Stimulated activated CD4-positive, alpha-beta T cell treated with anti-CD3 and anti-CD28 coated beads, TNF-alpha, amount 100 ng/mL, for 48 hours (primary cell): Measurements from ENCODE around the gene VSIG10L.

Source experiments
- DNase-seq, 3 donors: peaks; one replicate each; pipeline ENCODE4 v3.0.0-alpha.2; 2020; ENCODE audit warnings: low read depth in 3 of 3

Gene VSIG10L

DNA sequence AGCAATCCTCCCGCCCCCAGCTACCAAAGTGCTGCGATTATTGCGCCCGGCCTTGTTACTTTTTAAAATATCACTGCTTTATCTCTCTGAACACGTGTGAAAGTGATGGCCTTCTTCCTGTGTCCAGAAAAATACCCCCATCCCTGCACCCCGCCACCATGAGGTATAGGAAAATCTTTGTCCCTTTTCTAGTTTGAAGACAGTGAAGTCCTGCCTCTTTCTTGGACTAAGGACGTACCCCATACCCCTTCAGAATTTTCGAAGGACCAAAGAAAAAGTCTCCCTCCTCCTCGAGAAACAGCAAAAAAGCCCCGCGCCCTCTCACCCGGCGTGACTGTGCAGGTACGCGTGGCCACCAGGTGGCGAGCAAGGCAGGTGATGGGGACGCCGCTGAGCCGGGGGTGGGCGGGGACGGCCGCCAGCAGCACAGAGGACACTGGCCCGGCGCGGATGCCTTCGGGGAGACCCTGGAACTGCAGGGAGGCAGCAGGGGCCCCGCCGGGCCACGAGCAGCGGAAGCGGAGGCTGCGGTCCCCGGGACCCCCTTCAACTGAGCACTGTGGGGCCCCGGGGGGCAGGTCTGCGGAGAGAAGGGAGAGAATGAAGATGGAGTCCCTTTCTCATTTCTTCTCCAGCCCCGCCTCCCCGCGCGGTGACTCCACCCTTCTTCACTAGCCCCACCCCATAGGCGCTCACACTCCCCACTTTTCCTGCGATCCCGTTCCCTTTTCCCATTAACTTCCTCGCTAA lies 3.2 kb downstream of the VSIG10L start:
- peak; percentile 79 to 92 (median 81) for DNase-seq

DNA sequence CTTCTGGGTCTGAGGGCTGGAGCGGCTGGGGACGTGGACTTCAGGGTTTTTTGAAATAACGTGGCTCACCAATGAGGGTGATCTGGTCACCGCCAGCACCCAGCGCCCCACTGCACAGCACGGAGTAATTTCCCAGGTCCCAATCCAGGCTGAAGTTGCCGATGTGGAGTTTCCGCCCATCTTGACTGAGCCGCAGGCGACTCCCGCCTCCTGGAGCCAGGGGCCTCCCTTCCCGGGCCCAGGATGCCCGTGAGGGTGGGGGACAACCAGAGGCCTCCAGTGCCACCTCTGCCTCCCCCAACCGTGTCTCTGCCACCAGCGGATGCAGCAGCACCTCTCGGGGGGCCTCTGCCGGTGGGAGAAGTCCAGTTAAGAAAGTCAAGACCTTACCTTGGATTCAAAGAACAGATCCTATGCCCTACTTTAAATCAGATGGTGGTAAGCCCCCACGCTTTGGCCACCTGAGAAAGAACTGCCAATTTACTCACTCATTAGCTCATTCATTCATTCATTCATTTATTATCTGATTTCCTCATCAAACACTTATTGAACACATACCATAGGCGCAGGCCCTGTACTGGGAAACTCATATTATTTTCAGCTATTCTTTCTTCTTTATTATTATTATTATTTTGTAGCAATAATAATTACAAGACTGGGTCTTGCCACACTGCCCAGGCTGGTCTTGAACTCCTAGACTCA lies 3.9 kb downstream of the VSIG10L start:
- DNase-seq = no peak

DNA sequence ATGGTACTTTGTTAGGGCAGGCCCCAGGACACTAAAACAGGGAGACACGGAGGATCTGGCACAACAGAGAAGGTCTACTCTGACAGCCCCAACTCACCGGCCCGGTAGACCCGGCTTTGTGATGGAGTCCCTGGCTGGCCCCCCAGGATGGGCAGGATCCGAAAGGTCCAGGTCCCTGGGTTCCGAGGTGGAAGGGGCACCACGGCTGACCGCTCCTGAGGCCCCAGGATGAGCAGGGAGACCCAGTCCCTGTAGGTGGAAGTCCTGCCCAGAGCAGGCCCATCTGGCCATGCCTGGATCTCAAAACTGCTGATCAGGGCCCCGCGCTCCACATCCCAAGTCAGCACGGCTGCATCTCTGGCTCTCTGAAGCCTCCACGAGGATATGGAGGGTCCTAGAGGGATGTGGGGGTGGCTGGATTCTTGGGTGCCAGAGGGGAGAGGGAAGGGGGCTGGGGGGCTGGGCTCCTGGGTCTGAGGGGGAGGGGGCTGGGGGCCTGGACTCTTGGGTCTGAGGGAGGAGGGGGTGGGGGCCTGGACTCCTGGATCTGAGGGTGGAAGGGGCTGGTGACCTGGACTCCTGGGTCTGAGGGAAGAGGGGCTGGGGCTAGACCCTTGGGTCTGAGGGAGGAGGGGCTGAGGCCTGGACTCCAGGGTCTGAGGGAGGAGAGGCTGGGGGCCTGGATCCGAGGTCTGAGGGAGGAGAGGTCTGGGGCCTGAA lies 4.6 kb downstream of the VSIG10L start:
- DNase-seq = no peak

DNA sequence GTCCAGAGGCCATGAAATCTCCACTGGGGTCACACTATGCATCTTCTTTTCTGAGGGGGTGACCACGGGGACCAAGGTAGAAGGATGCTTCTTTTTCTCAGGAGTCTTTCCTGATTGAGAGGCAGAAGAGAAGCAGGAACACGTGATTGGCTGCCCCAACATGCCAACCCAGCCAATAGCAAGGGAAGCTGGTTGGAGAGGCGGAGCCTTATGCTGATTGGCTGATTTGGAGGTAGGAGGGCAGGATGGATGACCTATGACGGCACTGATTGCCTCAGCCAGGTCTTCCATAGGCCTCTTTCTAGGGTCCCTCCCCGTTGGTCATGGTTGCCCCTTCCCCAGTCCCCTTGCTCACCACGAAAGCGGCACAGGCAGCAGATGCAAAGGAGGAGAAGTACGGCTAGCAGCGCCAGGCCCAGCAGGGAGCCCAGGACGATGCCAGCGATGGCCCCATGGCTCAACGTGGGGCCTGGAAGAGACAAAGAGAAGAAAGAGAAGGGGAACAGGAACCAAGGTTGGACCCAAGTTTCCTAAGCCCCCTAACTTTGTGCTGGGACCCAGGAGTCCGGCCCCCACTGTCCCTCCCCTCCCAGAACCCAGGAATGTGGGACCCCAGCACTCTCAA lies 8.0 kb downstream of the VSIG10L start:
- DNase-seq = peak in 1 of 3 donors; percentile 26

DNA sequence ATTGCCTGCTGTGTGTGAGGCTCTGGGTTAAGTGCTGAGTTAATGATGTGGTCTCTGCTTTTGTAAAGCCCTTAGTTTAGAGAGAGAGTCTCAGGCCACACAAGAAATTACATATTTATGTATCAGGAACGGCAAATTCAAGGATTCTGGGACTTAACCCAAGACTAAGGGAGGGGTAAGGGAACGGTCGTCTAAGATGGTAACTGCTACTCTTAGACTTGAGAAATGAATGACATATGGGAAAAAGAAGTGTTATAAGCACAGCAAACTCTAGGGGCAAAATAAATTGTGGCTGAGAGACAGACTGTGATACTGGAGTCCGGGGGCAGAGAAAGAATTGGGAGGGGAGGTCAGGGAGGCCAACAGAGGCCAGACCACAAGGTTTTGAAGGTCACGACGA lies 10.2 kb downstream of the VSIG10L start:
- no peak for DNase-seq

DNA sequence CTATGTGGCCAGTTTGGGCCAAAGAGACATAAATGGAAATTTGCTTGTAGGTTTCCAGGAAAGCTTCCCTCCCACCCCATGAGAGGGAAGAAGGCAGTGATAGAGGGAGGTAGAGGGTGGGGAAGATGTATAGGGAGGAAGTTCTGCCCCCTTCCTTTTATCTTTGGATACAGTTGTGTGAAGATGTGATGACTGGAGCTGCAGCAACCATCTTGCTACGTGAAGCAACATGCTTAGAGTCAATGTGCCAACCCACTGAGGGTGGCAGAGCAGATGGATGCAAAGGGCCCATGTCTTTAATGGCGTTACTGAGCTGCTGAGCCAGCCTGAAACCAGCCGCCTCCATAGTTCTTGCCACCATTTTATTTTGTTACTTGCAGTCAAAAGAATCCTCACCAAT lies 10.7 kb downstream of the VSIG10L start:
- no peak for DNase-seq

DNA sequence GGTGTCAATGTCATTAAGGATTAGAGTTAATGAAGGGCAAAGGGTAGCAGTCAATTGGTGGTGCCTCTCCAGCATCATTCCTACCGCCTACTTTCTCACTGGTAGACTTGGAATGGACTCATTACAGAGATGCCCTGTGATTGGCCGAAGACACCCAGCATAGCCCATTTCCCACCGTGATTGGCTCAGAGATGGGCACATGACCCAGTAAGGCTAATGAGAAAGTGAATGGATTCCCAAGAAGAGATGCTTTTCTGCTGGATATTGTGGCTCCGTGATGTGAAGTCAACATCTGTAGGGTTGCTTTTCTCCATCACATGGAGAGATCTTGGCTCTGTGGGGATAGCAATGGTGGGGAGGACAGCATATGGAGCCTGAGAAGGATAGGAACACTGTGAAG lies 11.6 kb downstream of the VSIG10L start:
- no peak for DNase-seq

DNA sequence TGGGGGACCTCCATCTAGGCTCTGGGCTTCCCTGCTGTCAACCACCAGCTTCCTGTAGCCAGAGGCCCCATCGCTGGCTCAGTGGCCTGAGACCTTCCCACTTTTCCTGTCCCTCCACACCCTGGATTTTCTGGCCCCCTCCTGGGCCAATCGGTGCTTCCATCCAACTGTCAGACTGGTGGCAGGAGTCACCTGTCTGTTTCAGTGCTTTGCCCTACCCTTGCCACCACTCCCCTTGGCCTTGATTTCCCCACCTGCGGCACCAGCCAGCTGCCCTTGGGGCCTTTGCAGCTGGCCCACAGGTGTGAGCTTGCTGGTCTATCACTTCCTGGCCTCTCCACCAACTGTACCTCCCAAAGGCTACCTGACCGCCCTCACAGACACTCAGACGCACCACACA lies 12.5 kb downstream of the VSIG10L start:
- no peak for DNase-seq

DNA sequence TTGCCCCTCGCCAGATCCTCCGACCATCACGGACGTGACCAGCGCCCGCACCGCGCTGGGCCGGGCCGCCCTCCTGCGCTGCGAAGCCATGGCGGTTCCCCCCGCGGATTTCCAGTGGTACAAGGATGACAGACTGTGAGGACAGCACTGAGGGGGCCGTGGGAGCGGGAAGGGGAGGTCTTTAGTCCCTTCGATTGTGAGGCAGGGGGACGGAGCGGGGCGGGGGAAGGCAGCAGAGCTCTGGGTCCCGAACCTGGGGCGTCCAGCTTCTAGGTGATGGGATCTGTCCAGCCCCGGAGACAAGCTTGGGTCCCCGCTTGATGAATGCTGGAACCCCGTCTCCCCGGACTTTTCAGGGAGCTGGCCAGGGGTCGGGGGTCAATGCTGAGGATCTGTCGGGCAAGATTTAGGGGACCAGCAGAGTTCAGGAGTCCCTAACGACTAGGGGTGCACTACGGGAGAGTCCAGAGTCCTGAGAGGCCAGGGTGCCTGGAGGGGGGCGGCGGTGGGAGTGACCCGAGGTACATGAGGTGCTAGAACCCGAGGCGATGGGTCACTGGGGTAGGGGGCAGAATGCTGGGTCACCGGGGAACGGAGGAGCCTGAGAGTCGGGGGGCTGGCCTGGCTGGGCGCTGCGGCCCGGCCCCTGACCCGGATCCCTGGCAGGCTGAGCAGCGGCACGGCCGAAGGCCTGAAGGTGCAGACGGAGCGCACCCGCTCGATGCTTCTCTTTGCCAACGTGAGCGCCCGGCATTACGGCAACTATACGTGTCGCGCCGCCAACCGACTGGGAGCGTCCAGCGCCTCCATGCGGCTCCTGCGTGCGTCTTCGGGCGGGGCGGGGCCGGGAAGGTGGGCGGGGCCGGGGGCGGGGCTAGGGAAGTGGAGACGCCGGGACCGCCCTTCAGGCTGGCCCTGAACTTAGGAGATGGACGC lies 14.6 kb downstream of the VSIG10L start:
- peak; percentile 44 to 71 (median 60) for DNase-seq

DNA sequence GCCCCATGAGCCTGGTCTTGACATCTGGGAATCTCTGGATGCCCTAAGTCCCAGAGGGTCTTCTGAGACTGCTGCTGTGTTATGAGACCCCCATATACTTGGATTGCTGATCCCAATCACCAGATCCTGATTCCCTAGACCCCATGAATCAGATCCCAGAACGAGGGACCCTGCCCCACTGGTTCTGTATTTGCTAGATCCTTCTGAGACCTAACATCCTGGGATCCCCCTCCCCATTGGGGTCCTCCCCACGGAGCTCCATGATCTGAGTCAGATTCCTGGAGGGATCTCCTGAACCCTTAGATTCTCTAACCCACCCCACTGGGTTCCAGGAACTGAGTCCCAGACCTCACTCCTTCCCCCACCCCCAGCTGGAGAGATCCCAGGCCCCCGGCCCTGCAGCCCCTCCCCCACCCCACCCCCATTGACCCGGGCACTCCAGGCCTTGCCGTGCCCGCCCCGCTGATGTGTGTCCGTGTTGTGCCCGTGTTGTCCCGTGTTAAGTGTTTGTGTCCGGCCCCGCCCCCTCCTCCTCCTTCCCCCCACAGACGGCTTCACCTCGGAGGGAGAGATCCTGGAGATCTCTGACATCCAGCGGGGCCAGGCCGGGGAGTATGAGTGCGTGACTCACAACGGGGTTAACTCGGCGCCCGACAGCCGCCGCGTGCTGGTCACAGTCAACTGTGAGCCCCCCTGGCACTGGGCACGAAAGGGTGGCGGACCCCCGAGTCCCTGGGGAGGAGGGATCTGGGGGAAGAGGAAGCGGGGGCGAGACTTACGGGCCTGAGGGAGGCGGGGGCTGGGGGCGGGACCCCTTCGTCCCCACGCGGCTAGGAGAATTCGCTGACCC lies 15.5 kb downstream of the VSIG10L start:
- DNase-seq = no peak

DNA sequence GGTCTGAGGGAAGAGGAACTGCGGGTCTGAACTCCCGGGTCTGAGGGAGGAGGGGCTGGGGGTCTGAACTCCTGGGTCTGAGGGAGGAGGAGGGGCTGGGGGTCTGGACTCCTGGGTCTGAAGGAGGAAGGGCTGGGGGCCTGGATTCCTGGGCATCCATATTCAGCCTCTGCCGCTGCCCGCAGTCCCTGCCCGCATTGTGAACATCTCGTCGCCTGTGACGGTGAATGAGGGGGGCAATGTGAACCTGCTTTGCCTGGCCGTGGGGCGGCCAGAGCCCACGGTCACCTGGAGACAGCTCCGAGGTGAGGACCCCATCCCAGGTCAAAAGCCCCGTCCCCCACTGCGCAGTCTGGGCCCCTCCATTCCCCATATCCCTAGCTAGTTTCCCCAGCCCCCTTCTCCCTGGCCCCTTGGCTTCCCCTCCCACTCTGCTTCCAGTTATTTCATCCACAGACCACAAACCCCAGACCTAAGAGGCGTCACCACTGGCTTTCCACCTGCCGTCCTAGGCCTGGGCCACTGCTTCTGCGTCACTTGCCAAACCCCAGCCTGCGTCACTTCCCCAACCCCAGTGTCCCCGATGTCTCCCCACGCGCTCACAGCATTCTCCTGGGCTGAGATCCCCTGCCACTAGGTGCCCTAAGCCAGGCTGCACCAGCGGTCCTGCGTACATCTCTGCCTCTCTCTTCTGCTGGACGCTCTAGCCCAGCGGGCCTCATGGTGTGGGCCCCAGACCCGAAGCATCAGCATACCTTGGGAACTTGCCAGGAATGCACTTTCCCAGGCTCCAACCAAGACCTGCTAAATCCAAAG lies 16.6 kb downstream of the VSIG10L start:
- no peak for DNase-seq

DNA sequence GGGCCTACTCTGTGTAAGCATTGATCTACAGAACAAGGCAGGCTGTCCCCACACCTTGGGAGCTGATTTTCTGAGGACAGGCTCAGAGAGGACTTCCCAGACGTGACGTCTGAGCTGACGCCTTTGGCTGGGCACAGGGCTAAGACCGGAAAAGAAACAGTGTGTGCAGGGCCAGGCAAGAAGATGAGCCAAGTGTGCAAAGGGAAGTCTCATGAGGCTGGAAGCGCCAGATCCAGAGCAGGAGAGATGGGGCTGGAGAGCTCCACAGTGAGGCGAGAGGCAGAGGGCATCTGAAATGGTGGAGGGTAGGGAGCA lies 17.8 kb downstream of the VSIG10L start:
- DNase-seq = no peak

DNA sequence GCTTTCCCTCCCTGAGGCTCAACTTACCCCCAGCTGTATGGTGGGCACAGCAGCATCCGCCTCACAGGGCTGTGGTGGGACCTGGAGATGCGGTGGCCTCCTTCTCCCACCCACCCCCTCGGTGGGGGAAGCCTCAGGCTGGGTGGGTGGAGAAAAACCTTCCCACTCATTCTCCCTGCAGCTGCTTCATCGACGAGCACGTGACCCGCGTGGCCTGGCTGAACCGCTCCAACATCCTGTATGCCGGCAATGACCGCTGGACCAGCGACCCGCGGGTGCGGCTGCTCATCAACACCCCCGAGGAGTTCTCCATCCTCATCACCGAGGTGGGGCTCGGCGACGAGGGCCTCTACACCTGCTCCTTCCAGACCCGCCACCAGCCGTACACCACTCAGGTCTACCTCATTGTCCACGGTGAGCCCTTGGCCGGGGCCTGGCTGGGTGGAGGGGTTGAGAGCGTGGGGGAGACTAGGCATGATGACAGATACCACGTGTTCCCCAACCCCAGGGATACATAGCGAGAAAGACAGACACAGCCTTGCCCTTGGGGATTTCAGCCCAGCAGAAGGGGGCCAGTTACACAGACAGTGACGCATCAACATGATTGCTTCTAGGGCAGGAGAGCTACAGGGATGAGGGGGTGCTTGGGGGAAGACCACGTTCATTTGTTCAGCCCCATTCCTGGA lies 18.3 kb downstream of the VSIG10L start:
- DNase-seq = no peak

DNA sequence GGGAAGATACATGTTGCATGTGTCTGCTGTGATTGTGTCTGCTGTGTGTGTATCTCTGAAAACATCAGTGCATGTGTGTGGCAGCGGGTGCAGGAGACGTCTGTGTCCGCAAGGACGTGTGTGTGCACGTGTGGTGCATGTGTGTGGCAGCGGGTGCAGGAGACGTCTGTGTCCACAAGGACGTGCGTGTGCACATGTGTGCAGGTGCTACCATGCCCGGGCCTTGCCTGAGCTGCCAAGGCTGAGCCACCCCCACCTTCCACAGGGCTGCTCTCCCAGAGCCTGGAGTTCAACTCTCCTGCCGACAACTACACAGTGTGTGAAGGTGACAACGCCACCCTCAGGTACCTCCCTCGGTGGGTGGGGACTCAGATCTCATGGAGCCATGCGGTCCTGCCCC lies 20.1 kb downstream of the VSIG10L start:
- no peak for DNase-seq

DNA sequence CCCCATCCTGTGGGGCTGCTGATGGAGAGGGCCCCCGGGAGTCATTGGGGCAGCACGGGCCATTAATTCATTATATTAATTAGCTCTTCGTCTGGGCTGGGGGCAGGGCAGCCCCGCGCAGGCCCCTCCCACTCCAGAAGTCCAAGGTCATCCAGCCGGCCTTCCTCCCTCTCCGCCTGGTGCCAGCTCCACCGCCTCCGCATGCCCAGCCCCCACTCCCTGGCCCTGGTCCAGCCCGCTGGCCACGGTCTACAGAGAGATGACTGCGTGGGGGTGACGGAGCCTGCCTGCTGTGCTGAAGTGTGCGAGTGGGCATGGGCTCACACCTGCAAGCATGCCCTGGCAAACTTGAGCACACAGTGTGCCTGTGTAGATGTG lies 21.7 kb downstream of the VSIG10L start:
- no peak for DNase-seq

DNA sequence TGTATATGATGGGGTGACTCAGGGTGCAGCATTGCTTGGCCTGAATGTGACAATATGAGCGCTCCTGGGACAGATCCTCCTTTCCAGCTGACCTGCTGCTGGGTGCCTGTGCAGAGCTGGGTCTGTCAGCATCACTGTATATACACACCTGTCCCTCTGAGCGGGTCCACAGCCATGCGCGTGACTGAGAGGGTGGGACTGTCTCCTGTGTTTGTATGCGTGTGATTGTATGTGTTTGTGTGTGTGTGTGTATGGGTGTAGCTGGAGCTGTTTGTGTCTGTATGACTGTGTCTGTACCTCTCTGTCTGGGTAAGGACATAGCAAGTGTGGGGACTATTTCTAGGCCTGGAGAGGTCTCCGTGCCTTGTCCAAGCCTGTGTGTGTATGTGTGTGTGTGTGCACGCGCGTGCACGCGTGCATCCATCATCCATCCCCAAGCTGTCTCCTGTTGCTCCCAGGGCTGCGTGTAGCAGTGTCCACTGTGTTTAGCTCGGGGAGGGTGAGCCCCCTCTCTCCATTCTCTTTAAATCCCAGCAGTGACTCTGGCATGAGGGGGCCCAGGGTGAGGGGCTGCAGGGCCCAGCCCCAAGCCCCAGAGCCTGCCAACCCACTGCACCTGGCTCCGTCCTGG lies 22.2 kb downstream of the VSIG10L start:
- no peak for DNase-seq

DNA sequence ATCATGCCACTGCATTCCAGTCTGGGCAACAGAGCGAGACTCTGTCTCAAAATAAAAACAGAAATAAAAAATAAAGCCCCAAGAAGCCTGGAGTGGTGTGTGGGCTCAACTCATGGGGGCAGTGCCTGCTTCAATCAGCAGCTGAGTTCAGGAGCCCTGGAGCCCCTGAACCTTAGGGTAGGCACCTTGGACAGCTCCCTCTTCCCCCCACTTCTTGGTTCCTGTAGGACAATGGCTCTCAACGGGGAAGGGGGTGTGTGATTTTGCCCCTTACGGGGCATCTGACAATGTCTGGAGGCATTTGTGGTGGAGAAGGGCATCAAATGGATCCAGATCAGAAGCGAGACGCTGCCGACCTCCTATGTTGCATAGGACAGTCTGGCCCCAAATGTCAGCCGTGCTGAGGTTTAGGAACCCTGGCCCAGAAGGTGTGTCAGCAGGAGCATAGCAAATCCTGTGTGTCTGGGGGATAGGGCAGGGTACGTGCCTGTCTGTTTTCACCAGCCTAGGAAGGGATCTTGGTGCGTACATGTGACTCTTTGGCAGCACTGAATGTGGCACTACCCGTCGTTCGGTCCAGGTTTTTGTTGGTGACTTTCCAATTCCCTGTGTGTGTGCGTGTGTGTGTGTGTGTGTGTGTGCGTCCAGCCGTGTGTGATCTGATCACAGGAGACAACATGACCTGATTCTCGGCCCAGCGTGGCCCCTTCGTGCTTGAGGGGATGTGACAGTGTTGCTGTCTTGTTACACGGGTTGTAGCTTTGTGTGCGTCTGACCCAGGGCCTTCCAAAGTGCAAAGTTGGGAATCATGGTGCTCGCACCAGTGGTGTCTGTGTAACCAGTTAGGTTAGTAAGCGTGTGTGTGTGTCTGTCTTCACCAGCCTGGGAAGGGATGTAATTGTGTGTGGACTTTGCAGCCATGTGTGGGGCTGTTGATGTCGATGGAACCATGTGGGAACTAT lies 23.0 kb downstream of the VSIG10L start:
- DNase-seq = no peak
